Mammary epithelial cell (primary cell): ENCODE results near the gene GALNT7.

Experiments
- CTCF ChIP-seq, 2 donors: IDR thresholded peaks in 1 of 2; conservative IDR thresholded peaks in 1 of 2; 2 replicates each; pipeline ENCODE4 v1.5.1; 2011 to 2012; ENCODE audit warnings: inconsistent platforms in 2 of 2, low read length in 2 of 2, mild to moderate bottlenecking in 2 of 2, control low read depth in 1 of 2, low read depth in 1 of 2; ENCODE audit not compliant: insufficient read depth in 1 of 2; ENCODE audit errors: extremely low read depth in 1 of 2
- EZH2 ChIP-seq: IDR thresholded peaks from 2 replicates; pipeline ENCODE4 v1.6.1; 2012; ENCODE audit warnings: low read length, inconsistent platforms, borderline replicate concordance

DNA sequence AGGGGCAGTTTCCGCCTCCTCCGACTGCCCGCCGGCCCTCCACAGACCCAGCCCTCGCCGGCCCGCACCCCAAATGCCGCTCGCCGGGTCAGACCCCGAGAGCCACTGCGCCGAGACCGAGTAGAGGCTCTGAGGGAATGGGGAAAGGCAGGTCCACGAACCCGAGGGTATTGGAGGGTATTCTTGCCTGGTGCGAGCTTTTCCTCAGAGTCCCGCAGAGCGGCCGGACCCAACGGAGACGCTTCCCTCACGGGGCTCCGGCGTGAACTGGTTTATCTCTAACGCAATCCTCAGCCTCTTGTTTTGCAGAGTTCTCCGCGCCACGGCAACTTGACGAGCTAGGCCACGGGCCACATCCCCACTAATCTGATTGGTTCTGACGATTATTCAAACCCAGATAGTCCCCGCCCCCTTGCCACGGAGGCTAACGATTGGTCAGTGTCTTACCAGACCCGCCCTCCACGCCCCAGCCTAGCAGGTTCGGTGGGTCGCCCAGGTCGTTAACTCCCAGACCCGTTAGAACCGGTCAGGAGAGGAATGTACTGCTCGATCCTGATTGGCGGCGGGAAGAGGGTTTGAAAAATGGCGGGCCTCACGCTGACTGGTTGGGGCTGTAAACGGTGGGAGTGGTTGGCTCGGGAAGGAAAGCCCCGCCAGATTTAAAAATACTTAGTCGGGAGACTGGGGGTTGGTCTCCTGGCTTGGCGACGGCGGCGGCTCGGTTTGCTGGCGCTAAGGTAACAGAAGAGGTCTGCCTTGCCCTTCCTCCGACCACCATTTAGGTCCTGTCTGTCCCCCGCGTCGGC lies 165.7 kb downstream of the GALNT7 start, which contains the start of gene HMGB2:
- TF ChIP-seq EZH2 (no peak), CTCF (conservative IDR thresholded peaks at IDR 0.05 in 1 of 2, IDR thresholded peaks at IDR 0.05 in 1 of 2; ENCODE audit: extremely low read depth in 1 of 2, insufficient read depth in 1 of 2, low read depth in 1 of 2, low read length in 2 of 2) (no peak)
